Upper lobe of right lung (tissue), 1 donor: ENCODE data around the gene FBXO40. TPM values are rescaled to one million over a fixed set of nuclear protein-coding genes. Genes with fewer than 3 reads are reported as not detected.

ENCODE experiments used
- ATAC-seq: fragments of 200-7000 bp; cut with Tn5 transposase; one replicate; pipeline ENCODE4 v1.9.1; 2020; ENCODE audit warnings: mild to moderate bottlenecking, moderate library complexity
- DNase-seq: peaks from one replicate; pipeline ENCODE4 v3.0.0-alpha.2; 2020
- H3K27ac ChIP-seq: fragments of 200-600 bp; one replicate; pipeline ENCODE4 v1.8.0; 2022
- H3K27me3 ChIP-seq: fragments of 200-600 bp; one replicate; pipeline ENCODE4 v1.8.0; 2022; ENCODE audit warnings: mild to moderate bottlenecking
- H3K36me3 ChIP-seq: fragments of 200-600 bp; one replicate; pipeline ENCODE4 v1.8.0; 2022
- H3K4me1 ChIP-seq: fragments of 200-600 bp; one replicate; pipeline ENCODE4 v1.8.0; 2022
- H3K4me3 ChIP-seq: fragments of 200-600 bp; one replicate; pipeline ENCODE4 v1.8.0; 2022; ENCODE audit warnings: mild to moderate bottlenecking
- H3K9me3 ChIP-seq: fragments of 200-600 bp; one replicate; pipeline ENCODE4 v1.8.0; 2022
- intact Hi-C: fragments of 100-400 bp; cut with DNase I; formaldehyde crosslinking; loops from one replicate; pipeline ENCODE4 v1.11.0; 2022
- total RNA-seq: library from RNA; stranded (reverse); fragmentation: NEBNext Ultra II Directional; extraction: Animal tissue kit (Norgen Biotek cat#: 25700); gene quantifications from one replicate; pipeline ENCODE4 v1.2.1, GENCODE V29; 2021
- TF ChIP-seq, protein P1 (sequence below): fragments of 200-600 bp; IDR thresholded peaks from one replicate; pipeline ENCODE4 v1.8.0; 2022; ENCODE audit warnings: antibody characterized with exemption
- donor health status: DM: no; HTN: yes; CAD: no; lungs with severe emphysema.

The FBXO40 gene
- total RNA-seq, 1 donor from 2014 or later = 0.09 TPM

GRCh38 chr3:121630355-121630754 lies 37.2 kb downstream of the FBXO40 start:
- H3K27ac ChIP-seq = no peak overlapping the region

GRCh38 chr3:121637922-121638321 lies 44.7 kb downstream of the FBXO40 start:
- Histone ChIP-seq H3K4me1 (no peaks in the 10 kb centered on the region), H3K4me3 (no peak overlapping the region), H3K27ac (no peak overlapping the region), H3K27me3 (no peaks in the 10 kb centered on the region), H3K9me3 (no peaks in the 10 kb centered on the region), H3K36me3 (peaks cover 20% of the 10 kb centered on the region)
- TF ChIP-seq, protein P1, sequence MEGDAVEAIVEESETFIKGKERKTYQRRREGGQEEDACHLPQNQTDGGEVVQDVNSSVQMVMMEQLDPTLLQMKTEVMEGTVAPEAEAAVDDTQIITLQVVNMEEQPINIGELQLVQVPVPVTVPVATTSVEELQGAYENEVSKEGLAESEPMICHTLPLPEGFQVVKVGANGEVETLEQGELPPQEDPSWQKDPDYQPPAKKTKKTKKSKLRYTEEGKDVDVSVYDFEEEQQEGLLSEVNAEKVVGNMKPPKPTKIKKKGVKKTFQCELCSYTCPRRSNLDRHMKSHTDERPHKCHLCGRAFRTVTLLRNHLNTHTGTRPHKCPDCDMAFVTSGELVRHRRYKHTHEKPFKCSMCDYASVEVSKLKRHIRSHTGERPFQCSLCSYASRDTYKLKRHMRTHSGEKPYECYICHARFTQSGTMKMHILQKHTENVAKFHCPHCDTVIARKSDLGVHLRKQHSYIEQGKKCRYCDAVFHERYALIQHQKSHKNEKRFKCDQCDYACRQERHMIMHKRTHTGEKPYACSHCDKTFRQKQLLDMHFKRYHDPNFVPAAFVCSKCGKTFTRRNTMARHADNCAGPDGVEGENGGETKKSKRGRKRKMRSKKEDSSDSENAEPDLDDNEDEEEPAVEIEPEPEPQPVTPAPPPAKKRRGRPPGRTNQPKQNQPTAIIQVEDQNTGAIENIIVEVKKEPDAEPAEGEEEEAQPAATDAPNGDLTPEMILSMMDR = no peak
- intact Hi-C loops = no loop called here
- DNase-seq (no peak), ATAC-seq (no peak)

More at GRCh38 chr3:121630355-121630754, 37.2 kb downstream of the FBXO40 start:
- Histone ChIP-seq H3K36me3 (peaks cover 18% of the 10 kb centered on the region), H3K4me1 (no peaks in the 10 kb centered on the region), H3K9me3 (no peaks in the 10 kb centered on the region), H3K4me3 (no peak overlapping the region), H3K27me3 (no peaks in the 10 kb centered on the region)
- ATAC-seq = no peak
- no peak for DNase-seq
- TF ChIP-seq, protein P1 = no peak
- intact Hi-C loops = no loop called here

GRCh38 chr3:121641127-121641526 lies 47.9 kb downstream of the FBXO40 start:
- DNase-seq (no peak), ATAC-seq (no peak)
- Histone ChIP-seq H3K36me3 (peaks cover 29% of the 10 kb centered on the region), H3K4me3 (no peak overlapping the region), H3K4me1 (no peaks in the 10 kb centered on the region), H3K27ac (no peak overlapping the region), H3K27me3 (no peaks in the 10 kb centered on the region), H3K9me3 (no peaks in the 10 kb centered on the region)
- TF ChIP-seq, protein P1 = no peak
- intact Hi-C loops = no loop called here

DNA sequence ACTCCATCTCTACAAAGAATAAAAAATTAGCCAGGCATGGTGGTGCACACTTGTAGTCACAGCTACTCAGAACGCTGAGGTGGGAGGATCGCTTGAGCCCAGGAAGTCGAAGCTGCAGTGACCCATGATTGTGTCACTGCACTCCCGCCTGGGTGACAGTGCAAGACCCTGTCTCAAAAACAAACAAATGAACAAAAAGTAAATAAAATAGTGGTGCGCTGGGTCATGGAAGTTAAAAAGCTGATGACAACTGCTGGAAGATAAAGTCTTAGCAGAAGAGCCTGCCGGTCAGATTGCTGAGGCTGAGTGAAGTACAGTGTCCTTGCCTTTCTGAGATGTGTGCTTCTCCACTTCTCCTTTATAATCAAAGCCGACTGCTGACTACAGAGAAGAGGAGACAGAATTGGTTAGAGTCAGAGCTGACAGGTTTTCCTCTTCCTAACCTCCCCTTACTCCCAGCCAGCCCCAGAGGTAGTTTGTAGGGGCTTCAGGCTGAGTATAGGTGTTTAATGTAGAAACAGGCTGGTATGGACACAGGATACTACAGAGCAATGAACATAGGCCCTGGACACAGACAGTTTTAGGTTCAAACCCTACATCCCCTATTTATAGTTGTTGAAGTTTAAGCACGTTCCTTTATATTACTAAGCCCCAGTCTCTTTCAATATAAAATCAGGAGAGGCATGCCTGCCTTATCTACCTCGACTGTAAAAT lies 49.6 kb downstream of the FBXO40 start:
- Histone ChIP-seq H3K27me3 (no peaks in the 10 kb centered on the region), H3K27ac (no peak overlapping the region), H3K4me1 (no peaks in the 10 kb centered on the region), H3K4me3 (no peak overlapping the region), H3K36me3 (peaks cover 29% of the 10 kb centered on the region), H3K9me3 (no peaks in the 10 kb centered on the region)
- intact Hi-C loops = no loop called here
- ATAC-seq (no peak), DNase-seq (no peak)
- TF ChIP-seq, protein P1 = no peak

GRCh38 chr3:121645054-121645453 lies 51.9 kb downstream of the FBXO40 start:
- no peak for DNase-seq
- Histone ChIP-seq H3K27me3 (no peaks in the 10 kb centered on the region), H3K36me3 (peaks cover 25% of the 10 kb centered on the region), H3K9me3 (no peaks in the 10 kb centered on the region), H3K27ac (no peak overlapping the region), H3K4me3 (no peak overlapping the region), H3K4me1 (no peaks in the 10 kb centered on the region)
- no peak for ATAC-seq
- intact Hi-C loops = no loop called here
- TF ChIP-seq, protein P1 = no peak
